ENCODE measurements around the gene CNPPD1.

The CNPPD1 gene

GRCh38 chr2:219128396-219128795 lies 48.3 kb downstream of the CNPPD1 start:
- no peak for DNase-seq (ENCODE audit: low spot score)
- TF ChIP-seq CTCF (IDR thresholded peaks at IDR 0.05; ENCODE audit: extremely low read depth, insufficient read depth, missing control alignments): no peak
- in situ Hi-C loops (cut with MboI; ENCODE audit: low pct_unique_long_range_greater_than_20kb, low sequenced_read_pairs, unreplicated experiment): no loop called here

GRCh38 chr2:219127037-219127635 lies 49.6 kb downstream of the CNPPD1 start:
- no peak for TF ChIP-seq CTCF (IDR thresholded peaks at IDR 0.05; ENCODE audit: extremely low read depth, insufficient read depth, missing control alignments)
- in situ Hi-C loops (cut with MboI; ENCODE audit: low pct_unique_long_range_greater_than_20kb, low sequenced_read_pairs, unreplicated experiment): no loop called here
- no peak for DNase-seq (ENCODE audit: low spot score)

- no peak for TF ChIP-seq CTCF (IDR thresholded peaks at IDR 0.05; ENCODE audit: extremely low read depth, insufficient read depth, missing control alignments)
- in situ Hi-C loops (cut with MboI; ENCODE audit: low pct_unique_long_range_greater_than_20kb, low sequenced_read_pairs, unreplicated experiment): no loop called here
- no peak for DNase-seq (ENCODE audit: low spot score)
Measured at GRCh38 chr2:219126555-219126954, 50.2 kb downstream of the CNPPD1 start.

GRCh38 chr2:219125886-219126270 lies 50.8 kb downstream of the CNPPD1 start:
- no peak for TF ChIP-seq CTCF (IDR thresholded peaks at IDR 0.05; ENCODE audit: extremely low read depth, insufficient read depth, missing control alignments)
- DNase-seq (ENCODE audit: low spot score): no peak
- in situ Hi-C loops (cut with MboI; ENCODE audit: low pct_unique_long_range_greater_than_20kb, low sequenced_read_pairs, unreplicated experiment): no loop called here

- in situ Hi-C loops (cut with MboI; ENCODE audit: low pct_unique_long_range_greater_than_20kb, low sequenced_read_pairs, unreplicated experiment): no loop called here
Measured at GRCh38 chr2:219125225-219125885, 51.4 kb downstream of the CNPPD1 start.

GRCh38 chr2:219124381-219125110 lies 52.2 kb downstream of the CNPPD1 start:
- TF ChIP-seq CTCF (IDR thresholded peaks at IDR 0.05; ENCODE audit: extremely low read depth, insufficient read depth, missing control alignments): no peak
- in situ Hi-C loops (cut with MboI; ENCODE audit: low pct_unique_long_range_greater_than_20kb, low sequenced_read_pairs, unreplicated experiment): no loop called here
- DNase-seq (ENCODE audit: low spot score): no peak

More at GRCh38 chr2:219125225-219125885, 51.4 kb downstream of the CNPPD1 start:
- no peak for TF ChIP-seq CTCF (IDR thresholded peaks at IDR 0.05; ENCODE audit: extremely low read depth, insufficient read depth, missing control alignments)
- no peak for DNase-seq (ENCODE audit: low spot score)
